ENCODE measurements around the gene PDF. TPM values are rescaled to one million over a fixed set of nuclear protein-coding genes. Genes with fewer than 3 reads are reported as not detected.

Gene PDF
- total RNA-seq, 1 experiment from 2014 or later, result 23.1 TPM

GRCh38 chr16:69283851-69284250, 46.5 kb downstream of the PDF start:
- no peaks in the 10 kb centered on the region for H3K4me1 ChIP-seq (ENCODE audit: control insufficient read depth, insufficient read depth, low read length)
- no peak overlapping the region for H3K4me3 ChIP-seq (ENCODE audit: low read depth in 2 of 2, low read length in 2 of 2)
- no peak overlapping the region for H3K27ac ChIP-seq (ENCODE audit: low read length)
- ChIA-PET POLR2A (no interaction called here), CTCF (no interaction called here)
- no peaks in the 10 kb centered on the region; the same call in 1 of the 2 replicates for H3K36me3 ChIP-seq (ENCODE audit: control insufficient read depth, insufficient read depth, low read length)
- TF ChIP-seq CTCF (IDR thresholded peaks at IDR 0.05), result no peak
- no peak for TF ChIP-seq SIN3A (IDR thresholded peaks at IDR 0.05; ENCODE audit: borderline replicate concordance, insufficient read depth, low read depth, low read length)
- TF ChIP-seq TCF7L2 (IDR thresholded peaks at IDR 0.05; ENCODE audit: low read depth, low read length), result no peak
- no peak for TF ChIP-seq REST (IDR thresholded peaks at IDR 0.05; ENCODE audit: insufficient read depth in 1 of 2, low read depth in 2 of 2, low read length in 1 of 2)
- no peak for TF ChIP-seq POLR2AphosphoS5 (IDR thresholded peaks at IDR 0.05; ENCODE audit: low read depth, low read length)
- ATAC-seq (no peak), DNase-seq (ENCODE audit: low read depth, low spot score) (no peak)
- H3K9me3 ChIP-seq (ENCODE audit: control insufficient read depth, insufficient read depth, low read depth, low read length), result no peaks in the 10 kb centered on the region
- in situ Hi-C loops (cut with HindIII; ENCODE audit: low pct_unique_long_range_greater_than_20kb, low sequenced_read_pairs) (no loop called here), intact Hi-C loops (cut with micrococcal nuclease; ENCODE audit: unreplicated experiment) (no loop called here)
- no TSS peak for BruUV-seq (replicated peaks)
- no peaks in the 10 kb centered on the region for H3K27me3 ChIP-seq (ENCODE audit: control insufficient read depth, insufficient read depth, low read length)

GRCh38 chr16:69277413-69277812, 53.0 kb downstream of the PDF start:
- H3K4me1 ChIP-seq (ENCODE audit: control insufficient read depth, insufficient read depth, low read length), result no peaks in the 10 kb centered on the region
- ATAC-seq (no peak), DNase-seq (ENCODE audit: low read depth, low spot score) (no peak)
- BruUV-seq (replicated peaks), result no TSS peak
- no peaks in the 10 kb centered on the region for H3K27me3 ChIP-seq (ENCODE audit: control insufficient read depth, insufficient read depth, low read length)
- H3K36me3 ChIP-seq (ENCODE audit: control insufficient read depth, insufficient read depth, low read length), result no peaks in the 10 kb centered on the region
- TF ChIP-seq TCF7L2 (IDR thresholded peaks at IDR 0.05; ENCODE audit: low read depth, low read length) (no peak), SIN3A (IDR thresholded peaks at IDR 0.05; ENCODE audit: borderline replicate concordance, insufficient read depth, low read depth, low read length) (no peak), REST (IDR thresholded peaks at IDR 0.05; ENCODE audit: insufficient read depth in 1 of 2, low read depth in 2 of 2, low read length in 1 of 2) (no peak), POLR2AphosphoS5 (IDR thresholded peaks at IDR 0.05; ENCODE audit: low read depth, low read length) (no peak), CTCF (IDR thresholded peaks at IDR 0.05) (no peak)
- CTCF ChIA-PET, result no interaction called here
- in situ Hi-C loops (cut with HindIII; ENCODE audit: low pct_unique_long_range_greater_than_20kb, low sequenced_read_pairs) (no loop called here), intact Hi-C loops (cut with micrococcal nuclease; ENCODE audit: unreplicated experiment) (no loop called here)
- no peak overlapping the region for H3K4me3 ChIP-seq (ENCODE audit: low read depth in 2 of 2, low read length in 2 of 2)
- POLR2A ChIA-PET, result no interaction called here
- H3K27ac ChIP-seq (ENCODE audit: low read length), result no peak overlapping the region
- no peaks in the 10 kb centered on the region for H3K9me3 ChIP-seq (ENCODE audit: control insufficient read depth, insufficient read depth, low read depth, low read length)

Other genes with a start within 250 kb of the PDF start
- gene HAS3, start 224.9 kb downstream of the PDF start, total RNA-seq (2021; ENCODE audit: unreplicated experiment), result 6.9 TPM
- gene CHTF8, start 198.0 kb downstream of the PDF start, total RNA-seq (2021; ENCODE audit: unreplicated experiment), result 116 TPM
- 61.7 TPM for gene UTP4, start 197.9 kb downstream of the PDF start, total RNA-seq (2021; ENCODE audit: unreplicated experiment)
- 40.8 TPM for gene SNTB2, start 143.4 kb downstream of the PDF start, total RNA-seq (2021; ENCODE audit: unreplicated experiment)
- 23.9 TPM for gene VPS4A, start 19.2 kb downstream of the PDF start, total RNA-seq (2021; ENCODE audit: unreplicated experiment)
- gene COG8, start 9.0 kb upstream of the PDF start, total RNA-seq (2021; ENCODE audit: unreplicated experiment), result 30.5 TPM
- gene NIP7, start 9.2 kb upstream of the PDF start, total RNA-seq (2021; ENCODE audit: unreplicated experiment), result 35.3 TPM
- 0.36 TPM for gene TMED6, start 21.2 kb upstream of the PDF start, total RNA-seq (2021; ENCODE audit: unreplicated experiment)
- gene TERF2, start 55.4 kb upstream of the PDF start, total RNA-seq (2021; ENCODE audit: unreplicated experiment), result 27.9 TPM
- 326 TPM for gene CYB5B, start 94.0 kb upstream of the PDF start, total RNA-seq (2021; ENCODE audit: unreplicated experiment)
- 57.0 TPM for gene NFAT5, start 235.4 kb upstream of the PDF start, total RNA-seq (2021; ENCODE audit: unreplicated experiment)

Measured in Panc1 (cell line).